Measurements from ENCODE around the gene CGNL1. TPM values are rescaled to one million over a fixed set of nuclear protein-coding genes. Genes with fewer than 3 reads are reported as not detected.

CGNL1 gene
- total RNA-seq, 2 donors from 2014 or later = 82.6 to 98.0 TPM

- Histone ChIP-seq H3K4me1 (ENCODE audit: control insufficient read depth, insufficient read depth, low read length) (no peaks in the 10 kb centered on the region), H3K27me3 (ENCODE audit: control insufficient read depth, insufficient read depth, low read length, poor library complexity, severe bottlenecking) (no peaks in the 10 kb centered on the region), H3K4me3 (ENCODE audit: low read length) (no peak overlapping the region), H3K36me3 (ENCODE audit: control insufficient read depth, insufficient read depth, low read length) (no peaks in the 10 kb centered on the region), H3K27ac (ENCODE audit: low read depth, low read length) (no peak overlapping the region), H3K9ac (ENCODE audit: extremely low read depth, low read length, poor library complexity, severe bottlenecking) (no peak overlapping the region), H3K9me3 (ENCODE audit: control insufficient read depth, low read length) (no peaks in the 10 kb centered on the region)
- no peak for DNase-seq
- H3K36me3 Mint-ChIP-seq (ENCODE audit: low read depth) = no peaks in the 10 kb centered on the region
- H3K4me1 Mint-ChIP-seq = peaks cover 7% of the 10 kb centered on the region
- no peak overlapping the region for H3K27ac Mint-ChIP-seq
- no peaks in the 10 kb centered on the region for H3K9me3 Mint-ChIP-seq
- 89 to 96% methylated on average over 4 to 5 of the region's 5 CpGs for WGBS, 2 experiments (ENCODE audit: insufficient coverage in 1 of 2, insufficient read length in 1 of 2)
- H3K4me3 Mint-ChIP-seq = no peak overlapping the region
- TF ChIP-seq CTCF (conservative IDR thresholded peaks at IDR 0.05) = no peak
- H3K27me3 Mint-ChIP-seq (ENCODE audit: insufficient read depth) = no peaks in the 10 kb centered on the region
Observed at GRCh38 chr15:57339321-57339720, 37.0 kb upstream of the CGNL1 start.

GRCh38 chr15:57340682-57341259 is 35.5 kb upstream of the CGNL1 start:
- H3K36me3 ChIP-seq (ENCODE audit: control insufficient read depth, insufficient read depth, low read length) = no peaks in the 10 kb centered on the region
- Mint-ChIP-seq H3K9me3 (no peaks in the 10 kb centered on the region), H3K36me3 (ENCODE audit: low read depth) (no peaks in the 10 kb centered on the region), H3K4me3 (no peak overlapping the region), H3K4me1 (peaks cover 7% of the 10 kb centered on the region), H3K27ac (no peak overlapping the region), H3K27me3 (ENCODE audit: insufficient read depth) (no peaks in the 10 kb centered on the region)
- no peak overlapping the region for H3K9ac ChIP-seq (ENCODE audit: extremely low read depth, low read length, poor library complexity, severe bottlenecking)
- peak; percentile 80 for DNase-seq
- no peaks in the 10 kb centered on the region for H3K9me3 ChIP-seq (ENCODE audit: control insufficient read depth, low read length)
- H3K27ac ChIP-seq (ENCODE audit: low read depth, low read length) = no peak overlapping the region
- TF ChIP-seq CTCF (conservative IDR thresholded peaks at IDR 0.05) = peak; percentile 97
- H3K27me3 ChIP-seq (ENCODE audit: control insufficient read depth, insufficient read depth, low read length, poor library complexity, severe bottlenecking) = no peaks in the 10 kb centered on the region
- H3K4me3 ChIP-seq (ENCODE audit: low read length) = no peak overlapping the region
- H3K4me1 ChIP-seq (ENCODE audit: control insufficient read depth, insufficient read depth, low read length) = no peaks in the 10 kb centered on the region
- WGBS, 2 experiments (ENCODE audit: insufficient coverage in 1 of 2, insufficient read length in 1 of 2) = 6% methylated on average over 5 of the region's 5 CpGs; no CpG with 5 or more reads in 1 of the 2 experiments

- peak overlapping the region; percentile 84 for H3K27ac ChIP-seq (ENCODE audit: low read depth, low read length)
- H3K4me3 Mint-ChIP-seq = no peak overlapping the region
- DNase-seq = no peak
- H3K4me1 Mint-ChIP-seq = peaks cover 9% of the 10 kb centered on the region
- TF ChIP-seq CTCF (conservative IDR thresholded peaks at IDR 0.05) = no peak
- no peak overlapping the region for H3K27ac Mint-ChIP-seq
- no peaks in the 10 kb centered on the region for H3K4me1 ChIP-seq (ENCODE audit: control insufficient read depth, insufficient read depth, low read length)
- no peak overlapping the region for H3K9ac ChIP-seq (ENCODE audit: extremely low read depth, low read length, poor library complexity, severe bottlenecking)
- H3K27me3 ChIP-seq (ENCODE audit: control insufficient read depth, insufficient read depth, low read length, poor library complexity, severe bottlenecking) = no peaks in the 10 kb centered on the region
- no peaks in the 10 kb centered on the region for H3K36me3 Mint-ChIP-seq (ENCODE audit: low read depth)
- H3K9me3 Mint-ChIP-seq = peaks cover 7% of the 10 kb centered on the region
- H3K36me3 ChIP-seq (ENCODE audit: control insufficient read depth, insufficient read depth, low read length) = no peaks in the 10 kb centered on the region
- H3K27me3 Mint-ChIP-seq (ENCODE audit: insufficient read depth) = no peaks in the 10 kb centered on the region
- H3K9me3 ChIP-seq (ENCODE audit: control insufficient read depth, low read length) = peaks cover 3% of the 10 kb centered on the region
- 93 to 97% methylated on average over 5 to 7 of the region's 7 CpGs for WGBS, 2 experiments (ENCODE audit: insufficient coverage in 1 of 2, insufficient read length in 1 of 2)
- no peak overlapping the region for H3K4me3 ChIP-seq (ENCODE audit: low read length)
Observed at GRCh38 chr15:57343048-57343447, 33.3 kb upstream of the CGNL1 start.

Measured in endodermal cell (in vitro differentiated cells).